SK-N-SH (cell line): ENCODE results near the gene ARHGAP10. TPM values are rescaled to one million over a fixed set of nuclear protein-coding genes. Genes with fewer than 3 reads are reported as not detected.
A peak's percentile ranks its signal among the peaks of the same experiment; 100 is the strongest.

ENCODE experiments used
- CTCF ChIA-PET: fragments of 300-600, 350-600 bp; formaldehyde crosslinking; extraction: SDS; loops from one replicate; lab custom pipeline; 2021; lab: Yijun Ruan, JAX
- POLR2A ChIA-PET: fragments of 350-600 bp; sonication (Branson Sonifier 250); formaldehyde crosslinking; extraction: SDS; loops from one replicate; lab custom pipeline; 2020; ENCODE audit warnings: antibody characterized with exemption, inconsistent platforms; lab: Yijun Ruan, JAX
- DNase-seq: peaks from one replicate; pipeline ENCODE4 v3.0.0; 2012
- H2AFZ ChIP-seq: fragments of 200-600 bp; sonication (generic); 2 replicates; pipeline ENCODE4 v1.8.1; 2016; ENCODE audit warnings: antibody characterized with exemption, mild to moderate bottlenecking, low read depth
- H3F3A ChIP-seq: fragments of 200-600 bp; sonication (generic); replicated peaks from 2 replicates; pipeline ENCODE3; 2016; ENCODE audit warnings: antibody characterized with exemption, mild to moderate bottlenecking; ENCODE audit not compliant: insufficient read depth
- H3K27ac ChIP-seq, 2 experiments: fragments of 200-500 bp in 1 of 2; fragments of 200-600 bp in 1 of 2; sonication (Bioruptor generic) in 1 of 2; sonication (generic), shearing (Covaris generic) in 1 of 2; 2 replicates each; pipeline versions ENCODE4 v1.5.1 to v1.6.1; 2014 to 2016; ENCODE audit warnings: low read depth in 2 of 2, inconsistent platforms in 1 of 2, low read length in 1 of 2, mild to moderate bottlenecking in 1 of 2, mixed read lengths in 1 of 2
- H3K27me3 ChIP-seq: fragments of 200-600 bp; sonication (generic), shearing (Covaris generic); 2 replicates; pipeline ENCODE4 v1.6.1; 2016; ENCODE audit warnings: mixed run types; ENCODE audit not compliant: insufficient read depth
- H3K36me3 ChIP-seq, 2 experiments: fragments of 200-500 bp in 1 of 2; fragments of 200-600 bp in 1 of 2; sonication (Bioruptor generic) in 1 of 2; sonication (generic) in 1 of 2; replicated peaks in 1 of 2; 2 replicates each; pipeline versions ENCODE3 to v1.5.1; 2014 to 2016; ENCODE audit warnings: low read length in 1 of 2, mild to moderate bottlenecking in 1 of 2; ENCODE audit not compliant: insufficient read depth in 2 of 2, control insufficient read depth in 1 of 2
- H3K4me1 ChIP-seq, 2 experiments: fragments of 200-500 bp in 1 of 2; fragments of 200-600 bp in 1 of 2; sonication (Bioruptor generic) in 1 of 2; sonication (generic), shearing (Covaris generic) in 1 of 2; 2 replicates each; pipeline versions ENCODE4 v1.5.1 to v1.6.1; 2014 to 2016; ENCODE audit warnings: low read depth in 1 of 2, low read length in 1 of 2, mixed run types in 1 of 2; ENCODE audit not compliant: insufficient read depth in 2 of 2, control insufficient read depth in 1 of 2
- H3K4me2 ChIP-seq: fragments of 200-600 bp; sonication (generic), shearing (Covaris generic); 2 replicates; pipeline ENCODE4 v1.6.1; 2017; ENCODE audit warnings: mixed run types
- H3K4me3 ChIP-seq, 2 experiments: fragments of 200-500 bp in 1 of 2; fragments of 200-600 bp in 1 of 2; sonication (Bioruptor generic) in 1 of 2; sonication (generic), shearing (Covaris generic) in 1 of 2; 2 replicates each; pipeline versions ENCODE4 v1.5.1 to v1.8.1; 2014 to 2016; ENCODE audit warnings: low read depth in 2 of 2, inconsistent platforms in 1 of 2, low read length in 1 of 2, mild to moderate bottlenecking in 1 of 2, mixed read lengths in 1 of 2, moderate library complexity in 1 of 2
- H3K79me2 ChIP-seq: fragments of 200-600 bp; sonication (generic); 2 replicates; pipeline ENCODE4 v1.8.1; 2017; ENCODE audit warnings: mild to moderate bottlenecking; ENCODE audit not compliant: insufficient read depth
- H3K9ac ChIP-seq: fragments of 200-600 bp; sonication (generic); 2 replicates; pipeline ENCODE4 v1.6.1; 2017; ENCODE audit warnings: mixed run types
- H3K9me2 ChIP-seq: fragments of 200-600 bp; sonication (generic); 2 replicates; pipeline ENCODE4 v1.6.1; 2017; ENCODE audit warnings: mixed run types
- H3K9me3 ChIP-seq: fragments of 200-600 bp; sonication (generic); 2 replicates; pipeline ENCODE4 v1.6.1; 2017; ENCODE audit warnings: mixed run types, mild to moderate bottlenecking, moderate library complexity
- H4K20me1 ChIP-seq: fragments of 200-600 bp; sonication (generic); 2 replicates; pipeline ENCODE4 v1.6.1; 2017; ENCODE audit warnings: mild to moderate bottlenecking, mixed run types; ENCODE audit not compliant: insufficient read depth
- ELF1 ChIP-seq: IDR thresholded peaks from 2 replicates; pipeline ENCODE4 v1.4.0; 2012
- EP300 ChIP-seq, 2 experiments: IDR thresholded peaks; 2 replicates each; pipeline versions ENCODE4 v1.4.0 to v1.6.1; 2012; ENCODE audit warnings: borderline replicate concordance in 1 of 2, low read depth in 1 of 2, low read length in 1 of 2
- FOSL2 ChIP-seq: IDR thresholded peaks from 2 replicates; pipeline ENCODE4 v1.4.0; 2012; ENCODE audit warnings: low read depth, mild to moderate bottlenecking, moderate library complexity, borderline replicate concordance
- GABPA ChIP-seq: IDR thresholded peaks from 2 replicates; pipeline ENCODE4 v1.4.0; 2012; ENCODE audit warnings: low read depth, mild to moderate bottlenecking
- GATA2 ChIP-seq: sonication (generic); formaldehyde crosslinking; IDR thresholded peaks from 2 replicates; pipeline ENCODE4 v1.5.0; 2020; ENCODE audit warnings: mild to moderate bottlenecking, missing genetic modification reagents
- JUND ChIP-seq: IDR thresholded peaks from 2 replicates; pipeline ENCODE4 v1.4.0; 2012
- MEF2A ChIP-seq: IDR thresholded peaks from 2 replicates; pipeline ENCODE4 v1.4.0; 2012; ENCODE audit warnings: low read depth, borderline replicate concordance
- PBX3 ChIP-seq: IDR thresholded peaks from 2 replicates; pipeline ENCODE4; 2012
- RAD21 ChIP-seq: IDR thresholded peaks from 2 replicates; pipeline ENCODE4 v1.6.1; 2012; ENCODE audit warnings: mild to moderate bottlenecking, low read length
- SIN3A ChIP-seq: IDR thresholded peaks from 2 replicates; pipeline ENCODE4 v1.6.1; 2012; ENCODE audit warnings: low read depth, mild to moderate bottlenecking, low read length, moderate library complexity, borderline replicate concordance
- TCF12 ChIP-seq: IDR thresholded peaks from 2 replicates; pipeline ENCODE4 v1.4.0; 2012
- TEAD4 ChIP-seq: IDR thresholded peaks from 2 replicates; pipeline ENCODE4 v1.4.0; 2012; ENCODE audit warnings: mild to moderate bottlenecking, borderline replicate concordance; ENCODE audit not compliant: insufficient read depth
- WGBS: methylation state at CpG from one replicate; pipeline ENCODE4 v1.1.6; 2017; ENCODE audit warnings: low lambda C conversion rate; 5-methylcytosine and 5-hydroxymethylcytosine counted together
- polyA plus RNA-seq, 3 experiments: library from polyadenylated mRNA; depleted of rRNA; stranded (reverse); fragments of >200 nt; gene quantifications; 2 replicates each; pipeline ENCODE4 v1.2.3, GENCODE V29; 2012
- TF ChIP-seq, protein P1 (sequence below): IDR thresholded peaks from 2 replicates; pipeline ENCODE4 v1.4.0; 2012; ENCODE audit warnings: low read depth
- TF ChIP-seq, protein P2 (sequence below): fragments of 200-600 bp; sonication (generic); IDR thresholded peaks from 2 replicates; pipeline ENCODE4 v1.6.1; 2017; ENCODE audit warnings: antibody characterized with exemption, mild to moderate bottlenecking, moderate library complexity

Gene ARHGAP10
- polyA plus RNA-seq, 1 of the 3 experiments (the other 2 are of a cell fraction), result 15.1 TPM

DNA sequence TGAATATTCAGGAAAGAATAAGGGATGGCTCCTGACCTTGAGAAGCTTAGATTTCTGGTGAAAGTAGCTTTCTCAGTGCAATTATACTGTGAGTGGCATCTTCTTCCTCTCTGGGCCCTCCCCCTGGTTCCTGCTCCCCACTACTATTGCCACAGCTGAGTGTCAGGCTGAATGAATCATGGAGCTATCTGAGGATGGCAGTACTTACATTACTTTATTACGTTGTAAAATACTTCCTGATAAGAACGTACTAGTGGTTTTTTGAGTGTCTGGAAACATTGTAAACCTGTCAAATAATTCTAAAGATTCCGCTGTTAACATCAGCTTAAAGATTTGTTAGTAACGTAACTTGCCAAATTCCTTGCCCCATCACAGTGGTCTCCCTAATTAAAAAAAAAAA, 36.2 kb downstream of the ARHGAP10 start:
- Histone ChIP-seq H3K79me2 (peaks cover 75% of the 10 kb centered on the region), H2AFZ (no peak overlapping the region), H4K20me1 (no peaks in the 10 kb centered on the region), H3K27me3 (no peaks in the 10 kb centered on the region), H3K9me2 (no peaks in the 10 kb centered on the region), H3K4me2 (no peak overlapping the region), H3K27ac (peak overlapping the region; percentile 16 to 38; a peak in 3 of 4 replicates), H3K36me3 (no peaks in the 10 kb centered on the region), H3K4me3 (no peak overlapping the region), H3K4me1 (peaks cover 12 to 32% of the 10 kb centered on the region in 2 experiments), H3K9me3 (no peaks in the 10 kb centered on the region), H3F3A (peaks cover 23% of the 10 kb centered on the region), H3K9ac (no peak overlapping the region)
- ChIA-PET CTCF (interaction anchor here (0.9 to 2.2 kb wide), 4 partner anchors 18 to 98 kb away, joined by 3 to 12 read pairs (median 4); no protein-coding TSS in a partner anchor), POLR2A (interaction anchor here (1.3 kb wide), 1 partner anchor 9 kb away, joined by 4 read pairs; no protein-coding TSS in a partner anchor)
- no peak for TF ChIP-seq MEF2A
- TF ChIP-seq EP300 (IDR thresholded peaks at IDR 0.05; ENCODE audit: borderline replicate concordance in 1 of 2, low read depth in 1 of 2, low read length in 1 of 2), result 0 out of 4 replicates have a peak, but pooled peaks have one; percentile 15 to 25
- TF ChIP-seq SIN3A, result peak; percentile 84; the same call in 1 of the 2 replicates
- TF ChIP-seq FOSL2, result peak; percentile 59; the same call in 1 of the 2 replicates
- TF ChIP-seq ELF1, result peak; percentile 28; the same call in 1 of the 2 replicates
- TF ChIP-seq, protein P1, sequence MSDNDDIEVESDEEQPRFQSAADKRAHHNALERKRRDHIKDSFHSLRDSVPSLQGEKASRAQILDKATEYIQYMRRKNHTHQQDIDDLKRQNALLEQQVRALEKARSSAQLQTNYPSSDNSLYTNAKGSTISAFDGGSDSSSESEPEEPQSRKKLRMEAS, result no peak
- no peak for TF ChIP-seq GATA2
- peak; percentile 59 for TF ChIP-seq JUND
- peak; percentile 11; the same call in 1 of the 2 replicates for TF ChIP-seq TEAD4
- peak; percentile 72 for TF ChIP-seq TCF12
- TF ChIP-seq PBX3, result peak; percentile 92
- 33% methylated on average over 4 of the region's 4 CpGs for WGBS
- no peak for DNase-seq

DNA sequence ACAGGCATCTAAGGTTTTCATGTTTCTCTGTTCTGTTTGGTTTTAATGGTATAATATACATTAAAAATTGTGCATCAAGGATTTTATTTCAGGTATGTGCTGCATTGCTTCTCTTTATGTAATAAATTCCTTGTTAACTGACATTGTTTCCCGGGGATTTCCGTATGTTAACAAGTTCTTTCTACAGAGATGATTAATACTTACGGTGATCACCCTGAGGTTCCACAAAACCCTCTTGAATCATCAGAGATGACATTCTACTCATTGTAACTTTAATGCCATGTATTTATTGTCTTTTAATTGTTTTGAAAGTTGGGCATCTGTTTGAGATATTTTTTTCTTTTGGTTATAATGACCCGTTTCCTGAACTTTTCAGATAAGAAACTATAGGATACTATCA, 37.5 kb downstream of the ARHGAP10 start:
- Histone ChIP-seq H3K36me3 (no peaks in the 10 kb centered on the region), H2AFZ (no peak overlapping the region), H3K4me2 (no peak overlapping the region), H3K9me3 (no peaks in the 10 kb centered on the region), H3K79me2 (peaks cover 72% of the 10 kb centered on the region), H3K27ac (no peak overlapping the region), H3K4me1 (peaks cover 9 to 45% of the 10 kb centered on the region in 2 experiments), H3F3A (peaks cover 34% of the 10 kb centered on the region), H3K9me2 (no peaks in the 10 kb centered on the region), H4K20me1 (no peaks in the 10 kb centered on the region), H3K4me3 (no peak overlapping the region), H3K9ac (no peak overlapping the region)
- POLR2A ChIA-PET, result no interaction called here
- WGBS, result 79% methylated on average over 4 of the region's 4 CpGs
- CTCF ChIA-PET, result interaction anchor here (3.1 kb wide), 1 partner anchor 97 kb away, joined by 11 read pairs; no protein-coding TSS in a partner anchor
- no peak for DNase-seq
- TF ChIP-seq EP300 (IDR thresholded peaks at IDR 0.05; ENCODE audit: borderline replicate concordance in 1 of 2, low read depth in 1 of 2, low read length in 1 of 2) (no peak), GABPA (no peak), RAD21 (no peak)
- TF ChIP-seq, protein P2, sequence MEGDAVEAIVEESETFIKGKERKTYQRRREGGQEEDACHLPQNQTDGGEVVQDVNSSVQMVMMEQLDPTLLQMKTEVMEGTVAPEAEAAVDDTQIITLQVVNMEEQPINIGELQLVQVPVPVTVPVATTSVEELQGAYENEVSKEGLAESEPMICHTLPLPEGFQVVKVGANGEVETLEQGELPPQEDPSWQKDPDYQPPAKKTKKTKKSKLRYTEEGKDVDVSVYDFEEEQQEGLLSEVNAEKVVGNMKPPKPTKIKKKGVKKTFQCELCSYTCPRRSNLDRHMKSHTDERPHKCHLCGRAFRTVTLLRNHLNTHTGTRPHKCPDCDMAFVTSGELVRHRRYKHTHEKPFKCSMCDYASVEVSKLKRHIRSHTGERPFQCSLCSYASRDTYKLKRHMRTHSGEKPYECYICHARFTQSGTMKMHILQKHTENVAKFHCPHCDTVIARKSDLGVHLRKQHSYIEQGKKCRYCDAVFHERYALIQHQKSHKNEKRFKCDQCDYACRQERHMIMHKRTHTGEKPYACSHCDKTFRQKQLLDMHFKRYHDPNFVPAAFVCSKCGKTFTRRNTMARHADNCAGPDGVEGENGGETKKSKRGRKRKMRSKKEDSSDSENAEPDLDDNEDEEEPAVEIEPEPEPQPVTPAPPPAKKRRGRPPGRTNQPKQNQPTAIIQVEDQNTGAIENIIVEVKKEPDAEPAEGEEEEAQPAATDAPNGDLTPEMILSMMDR, result no peak
- TF ChIP-seq, all 33 proteins: peak for 0
- H3K27me3 ChIP-seq, result no peaks in the 10 kb centered on the region
